ENCODE results near the gene E2F6.

GRCh38 chr2:11414372-11415124, 51.4 kb downstream of the E2F6 start:
- TF ChIP-seq CTCF (tag by site-specific recombination; IDR thresholded peaks at IDR 0.05) (no peak), ZNF280D (tag by site-specific recombination; IDR thresholded peaks at IDR 0.05) (no peak), ZNF302 (tag by site-specific recombination; IDR thresholded peaks at IDR 0.05; ENCODE audit: low read depth) (no peak), ZNF555 (tag by site-specific recombination; conservative IDR thresholded peaks at IDR 0.05) (no peak), SP2 (tag by site-specific recombination; IDR thresholded peaks at IDR 0.05) (no peak), ZNF426 (tag by site-specific recombination; IDR thresholded peaks at IDR 0.05) (no peak), YY1 (tag by site-specific recombination; IDR thresholded peaks at IDR 0.05) (no peak), ZBTB10 (tag by site-specific recombination; IDR thresholded peaks at IDR 0.05) (no peak)

Data from HEK293 (cell line).